GM19239 (cell line): Measurements from ENCODE around the gene AGAP1.

Source experiments
- DNase-seq: peaks from one replicate; pipeline ENCODE4 v3.0.0; 2011; ENCODE audit warnings: low spot score; ENCODE audit not compliant: insufficient read length
- FAIRE-seq: peaks from 2 replicates; lab custom pipeline; 2011; peaks lifted over from hg19 to GRCh38; lab: Jason Lieb, UNC

Gene AGAP1

GRCh38 chr2:235692671-235693171 is 198.9 kb downstream of the AGAP1 start:
- no peak for DNase-seq
- FAIRE-seq, result no peak

GRCh38 chr2:235693279-235693678 is 199.4 kb downstream of the AGAP1 start:
- DNase-seq (no peak), FAIRE-seq (no peak)

- DNase-seq (no peak), FAIRE-seq (no peak)
Measured at GRCh38 chr2:235694721-235695601, 201.1 kb downstream of the AGAP1 start.

- FAIRE-seq, result no peak
- no peak for DNase-seq
Measured at GRCh38 chr2:235695602-235695895, 201.7 kb downstream of the AGAP1 start.

- FAIRE-seq (no peak), DNase-seq (no peak)
Measured at GRCh38 chr2:235697041-235697440, 203.2 kb downstream of the AGAP1 start.

- DNase-seq (no peak), FAIRE-seq (no peak)
Measured at GRCh38 chr2:235698028-235698427, 204.2 kb downstream of the AGAP1 start.

- DNase-seq (no peak), FAIRE-seq (no peak)
Measured at GRCh38 chr2:235698491-235698890, 204.6 kb downstream of the AGAP1 start.

GRCh38 chr2:235699576-235699975 is 205.7 kb downstream of the AGAP1 start:
- DNase-seq, result no peak
- no peak for FAIRE-seq

- DNase-seq (no peak), FAIRE-seq (no peak)
Measured at GRCh38 chr2:235701206-235701981, 207.6 kb downstream of the AGAP1 start.

- DNase-seq, result no peak
- FAIRE-seq, result no peak
Measured at GRCh38 chr2:235702186-235702585, 208.3 kb downstream of the AGAP1 start.

GRCh38 chr2:235703711-235704295 is 210.0 kb downstream of the AGAP1 start:
- DNase-seq, result no peak

GRCh38 chr2:235705296-235705695 is 211.5 kb downstream of the AGAP1 start:
- DNase-seq, result no peak

More at GRCh38 chr2:235703711-235704295, 210.0 kb downstream of the AGAP1 start:
- FAIRE-seq, result no peak

GRCh38 chr2:235706506-235706905 is 212.7 kb downstream of the AGAP1 start:
- FAIRE-seq (no peak), DNase-seq (no peak)

More at GRCh38 chr2:235705296-235705695, 211.5 kb downstream of the AGAP1 start:
- FAIRE-seq, result no peak

- DNase-seq, result no peak
- no peak for FAIRE-seq
Measured at GRCh38 chr2:235707411-235708096, 213.7 kb downstream of the AGAP1 start.

GRCh38 chr2:235709124-235709813 is 215.4 kb downstream of the AGAP1 start:
- FAIRE-seq, result no peak
- no peak for DNase-seq

GRCh38 chr2:235709969-235710879 is 216.4 kb downstream of the AGAP1 start:
- FAIRE-seq (no peak), DNase-seq (no peak)

- FAIRE-seq, result no peak
- no peak for DNase-seq
Measured at GRCh38 chr2:235710933-235711332, 217.1 kb downstream of the AGAP1 start.

GRCh38 chr2:235711527-235711926 is 217.7 kb downstream of the AGAP1 start:
- FAIRE-seq, result no peak
- no peak for DNase-seq

GRCh38 chr2:235712176-235712575 is 218.3 kb downstream of the AGAP1 start:
- FAIRE-seq, result no peak
- no peak for DNase-seq
